ENCODE results near the gene UNC93A.
"Not testable (repeated sequence)": the region's sequence is repeated elsewhere in the genome, so short reads cannot be mapped to it uniquely, and the experiment has no call there.

DNA sequence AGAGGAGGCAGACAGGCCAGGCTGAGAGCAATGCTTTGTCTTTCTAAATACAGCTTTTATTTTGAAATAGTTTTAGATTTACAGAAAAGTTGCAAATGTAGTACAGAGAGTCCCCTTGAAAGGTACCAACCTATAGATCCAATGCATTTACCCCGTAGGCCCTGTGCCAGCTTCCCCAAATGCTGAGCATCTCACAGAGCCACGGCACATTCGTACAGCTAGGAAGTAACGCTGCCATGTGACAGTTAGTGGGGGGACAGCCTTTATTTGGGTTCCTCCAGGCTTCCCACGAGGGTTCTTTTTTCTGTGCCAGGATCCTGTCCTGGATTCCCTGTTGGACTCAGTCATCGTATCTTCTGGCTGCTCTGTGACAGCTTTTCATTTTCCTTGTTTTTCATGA is 20.6 kb downstream of the UNC93A start:
- TF ChIP-seq, protein P1, sequence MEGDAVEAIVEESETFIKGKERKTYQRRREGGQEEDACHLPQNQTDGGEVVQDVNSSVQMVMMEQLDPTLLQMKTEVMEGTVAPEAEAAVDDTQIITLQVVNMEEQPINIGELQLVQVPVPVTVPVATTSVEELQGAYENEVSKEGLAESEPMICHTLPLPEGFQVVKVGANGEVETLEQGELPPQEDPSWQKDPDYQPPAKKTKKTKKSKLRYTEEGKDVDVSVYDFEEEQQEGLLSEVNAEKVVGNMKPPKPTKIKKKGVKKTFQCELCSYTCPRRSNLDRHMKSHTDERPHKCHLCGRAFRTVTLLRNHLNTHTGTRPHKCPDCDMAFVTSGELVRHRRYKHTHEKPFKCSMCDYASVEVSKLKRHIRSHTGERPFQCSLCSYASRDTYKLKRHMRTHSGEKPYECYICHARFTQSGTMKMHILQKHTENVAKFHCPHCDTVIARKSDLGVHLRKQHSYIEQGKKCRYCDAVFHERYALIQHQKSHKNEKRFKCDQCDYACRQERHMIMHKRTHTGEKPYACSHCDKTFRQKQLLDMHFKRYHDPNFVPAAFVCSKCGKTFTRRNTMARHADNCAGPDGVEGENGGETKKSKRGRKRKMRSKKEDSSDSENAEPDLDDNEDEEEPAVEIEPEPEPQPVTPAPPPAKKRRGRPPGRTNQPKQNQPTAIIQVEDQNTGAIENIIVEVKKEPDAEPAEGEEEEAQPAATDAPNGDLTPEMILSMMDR (IDR thresholded peaks at IDR 0.05; ENCODE audit: borderline replicate concordance, extremely low read depth, low read length, poor library complexity, severe bottlenecking): not testable (repeated sequence)
- not testable (repeated sequence) for TF ChIP-seq EZH2 (IDR thresholded peaks at IDR 0.05; ENCODE audit: borderline replicate concordance, low read depth, low read length, severe bottlenecking)
